Hepatocyte (in vitro differentiated cells): ENCODE data around the gene MGMT. TPM values are rescaled to one million over a fixed set of nuclear protein-coding genes. Genes with fewer than 3 reads are reported as not detected.

Source experiments
- DNase-seq: peaks from one replicate; pipeline ENCODE4 v3.0.0-alpha.2; 2016; ENCODE audit warnings: low spot score
- H2AFZ ChIP-seq: fragments of 200-600 bp; sonication (generic); 2 replicates; pipeline ENCODE4 v1.6.0; 2016; ENCODE audit warnings: antibody characterized with exemption, mild to moderate bottlenecking
- H3K27ac ChIP-seq: fragments of 200-600 bp; sonication (generic); 2 replicates; pipeline ENCODE4 v1.5.1; 2016; ENCODE audit warnings: mild to moderate bottlenecking
- H3K27me3 ChIP-seq: fragments of 200-600 bp; sonication (generic); 2 replicates; pipeline ENCODE4 v1.6.1; 2016
- H3K36me3 ChIP-seq: fragments of 200-600 bp; sonication (generic); replicated peaks from 2 replicates; pipeline ENCODE4 v1.5.1; 2016; ENCODE audit warnings: low read depth; ENCODE audit not compliant: insufficient read depth
- H3K4me1 ChIP-seq: fragments of 200-600 bp; sonication (generic); 2 replicates; pipeline ENCODE4 v1.5.1; 2016; ENCODE audit warnings: mild to moderate bottlenecking, moderate library complexity; ENCODE audit not compliant: insufficient read depth
- H3K4me2 ChIP-seq: fragments of 200-600 bp; sonication (generic); 2 replicates; pipeline ENCODE4 v1.6.0; 2016
- H3K4me3 ChIP-seq: fragments of 200-600 bp; sonication (generic); 2 replicates; pipeline ENCODE4 v1.5.1; 2016; ENCODE audit warnings: mild to moderate bottlenecking
- H3K79me2 ChIP-seq: fragments of 200-600 bp; sonication (generic); 2 replicates; pipeline ENCODE4 v1.6.0; 2017; ENCODE audit warnings: mild to moderate bottlenecking
- H3K9me2 ChIP-seq: fragments of 200-600 bp; sonication (generic); replicated peaks from 2 replicates; pipeline ENCODE4 v1.6.0; 2017; ENCODE audit warnings: mild to moderate bottlenecking; ENCODE audit not compliant: insufficient read depth
- H3K9me3 ChIP-seq: fragments of 200-600 bp; sonication (generic); 2 replicates; pipeline ENCODE4 v1.5.1; 2016; ENCODE audit warnings: low read depth, mild to moderate bottlenecking
- H4K20me1 ChIP-seq: fragments of 200-600 bp; sonication (generic); 2 replicates; pipeline ENCODE4 v1.6.0; 2016; ENCODE audit warnings: mild to moderate bottlenecking; ENCODE audit not compliant: insufficient read depth, poor library complexity, severe bottlenecking
- EZH2 ChIP-seq: fragments of 200-600 bp; sonication (generic); IDR thresholded peaks from 2 replicates; pipeline ENCODE4 v1.6.1; 2016; ENCODE audit warnings: antibody characterized with exemption, mild to moderate bottlenecking, borderline replicate concordance
- EZH2phosphoT487 ChIP-seq: fragments of 200-600 bp; sonication (generic); IDR thresholded peaks from one replicate; pipeline ENCODE4 v1.6.1; 2018; ENCODE audit warnings: antibody characterized with exemption, mild to moderate bottlenecking, low read depth, moderate library complexity; ENCODE audit not compliant: unreplicated experiment, severe bottlenecking
- WGBS: methylation state at CpG from one replicate; pipeline ENCODE4 v1.1.6; 2016; ENCODE audit warnings: low lambda C conversion rate; ENCODE audit errors: missing lambda C conversion rate; 5-methylcytosine and 5-hydroxymethylcytosine counted together
- polyA plus RNA-seq: library from polyadenylated mRNA; unstranded; fragments of >200 nt; fragmentation: Nextera tagmentation; extraction: Ambion mirVana; gene quantifications from 2 replicates; pipeline ENCODE4 v1.2.1, GENCODE V29; 2016
- total RNA-seq: library from RNA; depleted of rRNA; stranded (reverse); fragments of >200 nt; gene quantifications from 2 replicates; pipeline ENCODE4 v1.2.3, GENCODE V29; 2014
- TF ChIP-seq, protein P1 (sequence below): fragments of 200-600 bp; sonication (generic); IDR thresholded peaks from 2 replicates; pipeline ENCODE4 v1.5.1; 2016; ENCODE audit warnings: antibody characterized with exemption, mild to moderate bottlenecking; ENCODE audit not compliant: poor library complexity

The MGMT gene
- total and polyA plus RNA-seq, 2 experiments from 2014 or later: 41.5 to 41.9 TPM

DNA sequence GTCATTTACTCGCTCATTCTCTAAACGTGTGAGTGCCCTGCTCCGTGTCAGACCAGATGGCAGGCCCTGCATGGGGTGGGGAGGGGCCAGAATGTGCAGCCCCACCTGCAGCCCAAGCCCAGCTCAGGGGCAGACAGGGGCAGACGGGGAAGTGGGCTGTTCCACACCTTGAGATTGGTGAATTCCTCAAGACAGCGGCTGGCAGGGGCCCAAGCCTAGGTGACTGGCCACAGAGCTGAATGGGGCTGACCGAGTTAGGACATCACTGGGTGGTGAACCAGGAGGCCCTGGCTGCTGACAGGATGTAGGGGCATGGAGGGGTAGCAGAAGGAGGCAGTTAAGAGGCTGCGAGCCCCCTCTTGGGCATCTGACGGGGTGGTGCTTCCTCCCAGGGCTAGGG lies 79.1 kb downstream of the MGMT start:
- DNase-seq: no peak

DNA sequence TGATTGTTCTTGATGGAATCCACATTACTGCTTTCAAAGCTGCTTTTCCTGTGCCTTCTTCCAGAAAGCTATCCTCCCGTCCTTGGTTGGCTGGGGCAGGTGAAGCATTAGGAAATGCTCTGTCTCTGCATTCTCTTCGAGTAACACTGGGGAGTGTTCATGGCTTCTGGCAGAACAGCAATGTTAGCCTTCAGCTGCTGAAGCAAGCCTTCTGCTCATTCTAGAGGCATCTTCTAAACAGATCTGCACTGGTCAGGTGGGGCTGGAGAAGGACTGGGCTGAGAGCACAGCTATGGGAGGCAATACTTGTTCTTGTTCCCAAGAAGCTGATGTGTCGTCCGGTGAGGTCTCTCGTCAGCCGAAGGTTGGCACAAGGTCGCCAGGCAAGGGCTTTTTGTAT lies 80.6 kb downstream of the MGMT start:
- Histone ChIP-seq H3K27ac (no peak overlapping the region), H3K27me3 (no peaks in the 10 kb centered on the region), H3K79me2 (no peaks in the 10 kb centered on the region), H3K9me2 (no peaks in the 10 kb centered on the region), H3K9me3 (no peaks in the 10 kb centered on the region), H2AFZ (no peak overlapping the region), H3K4me3 (no peak overlapping the region), H4K20me1 (no peaks in the 10 kb centered on the region), H3K4me1 (peaks cover 9% of the 10 kb centered on the region), H3K36me3 (no peaks in the 10 kb centered on the region), H3K4me2 (no peak overlapping the region)
- no peak for DNase-seq
- TF ChIP-seq EZH2phosphoT487 (no peak), EZH2 (no peak)
- TF ChIP-seq, protein P1, sequence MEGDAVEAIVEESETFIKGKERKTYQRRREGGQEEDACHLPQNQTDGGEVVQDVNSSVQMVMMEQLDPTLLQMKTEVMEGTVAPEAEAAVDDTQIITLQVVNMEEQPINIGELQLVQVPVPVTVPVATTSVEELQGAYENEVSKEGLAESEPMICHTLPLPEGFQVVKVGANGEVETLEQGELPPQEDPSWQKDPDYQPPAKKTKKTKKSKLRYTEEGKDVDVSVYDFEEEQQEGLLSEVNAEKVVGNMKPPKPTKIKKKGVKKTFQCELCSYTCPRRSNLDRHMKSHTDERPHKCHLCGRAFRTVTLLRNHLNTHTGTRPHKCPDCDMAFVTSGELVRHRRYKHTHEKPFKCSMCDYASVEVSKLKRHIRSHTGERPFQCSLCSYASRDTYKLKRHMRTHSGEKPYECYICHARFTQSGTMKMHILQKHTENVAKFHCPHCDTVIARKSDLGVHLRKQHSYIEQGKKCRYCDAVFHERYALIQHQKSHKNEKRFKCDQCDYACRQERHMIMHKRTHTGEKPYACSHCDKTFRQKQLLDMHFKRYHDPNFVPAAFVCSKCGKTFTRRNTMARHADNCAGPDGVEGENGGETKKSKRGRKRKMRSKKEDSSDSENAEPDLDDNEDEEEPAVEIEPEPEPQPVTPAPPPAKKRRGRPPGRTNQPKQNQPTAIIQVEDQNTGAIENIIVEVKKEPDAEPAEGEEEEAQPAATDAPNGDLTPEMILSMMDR: no peak
- 82% methylated on average over 7 of the region's 7 CpGs for WGBS

More for the DNA sequence above, 79.1 kb downstream of the MGMT start:
- H3K4me2 ChIP-seq: no peak overlapping the region
- no peaks in the 10 kb centered on the region for H3K79me2 ChIP-seq
- no peaks in the 10 kb centered on the region for H3K9me3 ChIP-seq
- no peaks in the 10 kb centered on the region for H3K9me2 ChIP-seq
- H4K20me1 ChIP-seq: no peaks in the 10 kb centered on the region
- no peaks in the 10 kb centered on the region for H3K36me3 ChIP-seq
- peaks cover 9% of the 10 kb centered on the region for H3K4me1 ChIP-seq
- no peak overlapping the region for H3K4me3 ChIP-seq
- H3K27ac ChIP-seq: no peak overlapping the region
- TF ChIP-seq EZH2 (no peak), EZH2phosphoT487 (no peak)
- TF ChIP-seq, protein P1: no peak
- 78% methylated on average over 8 of the region's 8 CpGs for WGBS
- no peaks in the 10 kb centered on the region for H3K27me3 ChIP-seq
- no peak overlapping the region for H2AFZ ChIP-seq

DNA sequence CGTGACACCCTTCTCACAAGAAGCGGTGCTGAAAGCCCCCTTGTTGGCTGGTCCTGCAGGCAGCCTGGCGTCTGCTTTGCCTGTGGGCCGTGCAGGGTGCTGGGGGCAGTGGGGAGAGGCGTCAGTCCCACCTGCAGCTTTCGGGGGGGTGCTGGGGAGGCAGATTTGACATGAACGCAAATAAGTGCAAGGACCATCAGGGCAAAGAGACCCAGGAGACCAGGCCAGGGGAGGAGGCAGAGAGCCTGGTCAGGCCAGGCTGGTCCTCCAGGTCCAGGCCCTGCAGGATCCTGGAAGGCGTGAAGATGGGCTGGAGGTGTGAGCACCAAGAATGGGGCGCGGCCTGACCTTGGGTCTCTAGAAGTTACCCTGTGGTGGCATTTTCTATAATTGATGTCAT lies 81.6 kb downstream of the MGMT start:
- H4K20me1 ChIP-seq: no peaks in the 10 kb centered on the region
- H3K79me2 ChIP-seq: no peaks in the 10 kb centered on the region
- H3K27me3 ChIP-seq: no peaks in the 10 kb centered on the region
- no peak overlapping the region for H2AFZ ChIP-seq
- no peak for DNase-seq
- H3K4me2 ChIP-seq: no peak overlapping the region
- 82% methylated on average over 10 of the region's 10 CpGs for WGBS
- peaks cover 9% of the 10 kb centered on the region for H3K4me1 ChIP-seq
- TF ChIP-seq EZH2 (no peak), EZH2phosphoT487 (no peak)
- TF ChIP-seq, protein P1: no peak
- no peak overlapping the region for H3K4me3 ChIP-seq
- no peaks in the 10 kb centered on the region for H3K36me3 ChIP-seq
- no peaks in the 10 kb centered on the region for H3K9me2 ChIP-seq
- H3K9me3 ChIP-seq: no peaks in the 10 kb centered on the region
- H3K27ac ChIP-seq: no peak overlapping the region

GRCh38 chr10:129550076-129550475 lies 83.0 kb downstream of the MGMT start:
- Histone ChIP-seq H2AFZ (no peak overlapping the region), H3K4me3 (no peak overlapping the region), H3K27me3 (no peaks in the 10 kb centered on the region), H3K36me3 (no peaks in the 10 kb centered on the region), H3K4me1 (peaks cover 9% of the 10 kb centered on the region), H3K79me2 (no peaks in the 10 kb centered on the region), H3K9me2 (no peaks in the 10 kb centered on the region), H4K20me1 (no peaks in the 10 kb centered on the region), H3K4me2 (no peak overlapping the region), H3K27ac (no peak overlapping the region), H3K9me3 (no peaks in the 10 kb centered on the region)
- TF ChIP-seq EZH2: no peak
- TF ChIP-seq EZH2phosphoT487: no peak
- TF ChIP-seq, protein P1: no peak
- 94% methylated on average over 16 of the region's 16 CpGs for WGBS
- DNase-seq: no peak
